HG03095 (cell line): ENCODE measurements around the gene PTMA.

ENCODE experiments used
- ATAC-seq: cut with Tn5 transposase; IDR thresholded peaks from one replicate; pipeline ENCODE4 v1.9.1; 2021; ENCODE audit warnings: moderate library complexity; ENCODE audit not compliant: unreplicated experiment

The PTMA gene

DNA sequence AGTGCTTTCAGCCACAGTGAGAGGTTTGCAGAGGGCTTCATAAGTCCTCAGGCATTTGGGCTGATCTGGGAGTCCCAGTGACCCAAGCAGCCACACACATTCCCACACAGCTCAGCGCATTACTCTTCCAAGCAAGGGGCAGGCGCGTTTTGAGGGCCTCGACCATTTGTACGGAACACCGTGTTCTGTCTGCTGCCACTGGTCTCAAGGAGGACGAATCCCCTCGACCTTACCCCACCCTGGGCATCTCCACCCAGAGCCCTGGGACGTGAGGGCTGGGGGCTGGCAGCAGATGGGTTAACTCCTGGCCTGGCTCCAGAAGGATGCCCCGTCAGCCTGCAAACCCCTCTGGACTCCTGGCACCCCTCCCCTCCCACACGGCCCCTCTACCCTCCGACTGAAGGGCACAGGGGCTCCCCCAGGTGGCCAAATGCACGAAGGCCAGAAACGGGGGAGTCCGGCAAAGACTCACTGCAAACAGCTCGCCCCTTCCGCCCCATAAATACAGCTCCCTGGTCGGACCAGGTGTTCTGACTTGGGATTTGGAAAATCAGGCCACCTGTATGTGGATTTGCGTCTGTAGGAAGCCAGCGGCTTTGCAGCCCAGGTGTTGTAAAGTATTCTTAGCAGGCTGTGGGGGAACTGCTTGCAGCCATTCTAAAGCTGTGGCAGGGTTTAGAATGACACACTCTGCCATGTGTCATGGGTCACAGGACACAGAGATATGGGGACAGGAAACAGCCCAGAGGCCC is 33.6 kb upstream of the PTMA start:
- ATAC-seq, result peak; percentile 28

DNA sequence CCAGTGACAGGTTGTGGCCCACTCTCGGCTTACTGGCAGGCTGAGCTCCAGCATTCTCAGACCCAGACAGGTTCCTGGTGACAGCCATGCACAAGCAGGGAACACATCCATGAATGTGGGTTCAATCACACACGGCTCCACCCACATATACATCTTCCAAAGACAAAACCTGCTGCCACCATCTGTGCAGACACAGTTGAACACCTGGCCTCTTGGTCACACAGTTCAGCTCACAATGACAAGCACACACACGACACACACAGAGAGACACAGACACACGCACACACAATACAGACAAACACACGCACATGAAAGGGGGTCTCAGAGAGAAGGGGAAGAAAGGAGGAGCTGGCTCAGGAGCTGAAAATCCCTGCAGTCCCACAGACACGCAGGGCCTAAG is 32.1 kb upstream of the PTMA start:
- no peak for ATAC-seq

DNA sequence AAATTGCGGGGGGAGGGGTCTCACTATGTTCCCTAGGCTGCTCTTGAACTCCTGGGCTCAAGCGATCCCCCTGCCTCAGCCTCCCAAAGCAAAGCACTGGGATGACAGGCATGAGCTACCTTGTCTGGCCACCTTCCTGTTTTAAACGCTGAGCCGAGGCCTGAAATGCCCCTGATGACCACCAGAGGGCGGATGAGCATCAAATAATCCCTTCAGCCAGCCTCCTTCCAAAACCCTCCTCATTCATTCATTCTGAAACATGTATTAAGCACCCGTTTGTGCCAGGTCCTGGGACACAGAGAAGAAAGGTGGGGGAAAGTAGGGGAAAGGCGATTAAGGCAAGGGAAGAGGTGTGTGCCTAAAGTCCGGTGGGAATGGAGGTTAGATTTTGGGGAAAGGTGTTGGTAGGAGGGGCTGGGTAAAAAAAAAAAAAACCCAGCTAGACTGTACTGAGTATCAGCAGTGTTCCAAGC is 30.7 kb upstream of the PTMA start:
- ATAC-seq, result no peak

DNA sequence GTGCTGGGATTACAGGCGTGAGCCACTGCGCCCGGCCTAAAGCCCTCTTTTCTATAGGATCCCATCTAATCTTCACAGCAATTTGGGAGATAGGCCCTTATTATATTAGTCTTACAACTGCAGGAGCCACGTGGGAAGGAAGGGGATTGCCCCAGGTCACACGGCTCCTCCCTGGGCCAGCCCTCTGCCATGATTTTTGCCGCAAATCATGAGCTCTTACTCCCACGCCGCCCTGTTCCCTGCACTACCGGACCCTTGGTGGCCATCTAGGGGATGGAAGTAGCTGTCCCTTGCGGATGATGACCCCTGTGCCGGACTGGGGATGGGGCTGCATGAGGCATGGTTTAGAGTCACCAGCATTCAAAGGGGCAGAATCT is 28.4 kb upstream of the PTMA start:
- ATAC-seq, result no peak

DNA sequence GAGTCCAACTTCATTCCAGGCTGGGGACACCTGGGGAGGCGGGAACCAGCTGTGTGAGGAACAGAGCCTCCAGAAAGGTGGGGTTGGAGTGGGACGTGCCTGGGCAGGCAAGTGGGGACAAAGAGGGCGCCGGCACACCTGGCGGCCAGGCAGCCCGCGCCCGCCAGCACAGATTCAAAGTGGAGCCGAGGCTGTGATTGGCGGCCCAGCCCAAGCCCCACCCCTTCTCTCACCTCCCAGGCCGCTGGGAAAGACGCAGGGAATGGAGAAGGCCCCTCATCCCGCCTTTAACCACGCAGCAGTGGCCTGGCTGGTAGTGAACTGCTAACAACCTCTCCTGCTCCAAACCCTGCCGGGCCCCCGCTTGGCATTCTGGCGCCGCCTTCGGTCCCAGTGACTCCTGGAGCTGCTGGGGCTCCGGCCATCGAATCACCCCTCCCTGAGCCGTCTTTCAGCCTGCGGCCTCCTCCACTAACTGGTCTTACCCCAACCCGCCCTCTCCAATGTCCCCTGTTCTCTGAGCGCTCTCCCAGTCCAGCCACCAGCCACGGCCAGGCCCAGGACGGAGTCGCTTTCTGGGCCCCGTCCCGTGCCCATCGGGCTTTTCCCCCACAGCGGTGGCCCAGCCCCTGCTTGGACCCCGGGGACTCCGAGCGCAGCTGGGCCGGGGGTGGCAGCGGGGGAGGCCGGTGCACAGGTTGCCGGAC is 27.9 kb upstream of the PTMA start:
- ATAC-seq, result no peak

DNA sequence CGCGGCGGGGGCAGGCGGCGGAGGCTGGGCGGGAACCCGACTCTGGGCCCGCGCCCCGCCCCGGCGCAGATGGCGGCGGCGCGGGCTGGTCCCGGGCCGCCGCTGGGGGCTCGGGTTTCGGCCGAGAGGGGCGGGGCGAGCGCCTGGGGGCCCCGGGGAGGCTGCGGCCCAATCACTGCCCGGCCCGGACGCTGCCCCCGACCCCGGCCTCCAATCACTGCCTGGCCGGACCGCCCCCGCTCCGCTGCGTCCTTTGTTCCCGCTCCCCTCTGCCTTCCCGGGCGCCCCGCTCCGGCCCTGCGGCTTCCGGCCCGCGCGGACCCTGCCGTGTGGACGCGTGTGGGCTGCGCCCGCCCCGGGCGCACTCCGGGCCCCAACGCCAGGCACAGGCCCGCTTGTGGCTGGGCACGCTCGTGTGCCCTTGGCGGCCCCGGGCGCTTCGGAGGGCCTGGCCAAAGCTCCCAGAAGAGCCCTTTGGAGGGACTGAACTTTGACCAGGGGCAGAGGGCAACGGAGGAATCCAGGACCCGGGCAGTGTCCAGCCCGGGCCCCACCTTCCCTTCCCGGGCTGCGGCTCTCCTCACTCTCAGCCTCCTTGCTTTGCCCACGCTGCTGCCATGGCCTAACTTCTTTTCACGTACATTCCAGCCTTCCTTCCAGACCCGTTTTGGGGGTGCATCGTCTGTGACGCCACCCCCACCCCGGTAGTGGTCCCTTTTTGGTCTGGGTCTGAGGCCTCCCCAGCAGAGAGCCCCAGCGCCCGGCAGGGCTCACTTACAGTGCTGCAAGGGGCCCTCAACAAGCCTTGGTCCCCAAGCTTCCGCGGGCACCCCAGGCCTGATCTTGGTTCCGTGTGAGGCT is 27.1 kb upstream of the PTMA start:
- ATAC-seq, result peak; percentile 63

DNA sequence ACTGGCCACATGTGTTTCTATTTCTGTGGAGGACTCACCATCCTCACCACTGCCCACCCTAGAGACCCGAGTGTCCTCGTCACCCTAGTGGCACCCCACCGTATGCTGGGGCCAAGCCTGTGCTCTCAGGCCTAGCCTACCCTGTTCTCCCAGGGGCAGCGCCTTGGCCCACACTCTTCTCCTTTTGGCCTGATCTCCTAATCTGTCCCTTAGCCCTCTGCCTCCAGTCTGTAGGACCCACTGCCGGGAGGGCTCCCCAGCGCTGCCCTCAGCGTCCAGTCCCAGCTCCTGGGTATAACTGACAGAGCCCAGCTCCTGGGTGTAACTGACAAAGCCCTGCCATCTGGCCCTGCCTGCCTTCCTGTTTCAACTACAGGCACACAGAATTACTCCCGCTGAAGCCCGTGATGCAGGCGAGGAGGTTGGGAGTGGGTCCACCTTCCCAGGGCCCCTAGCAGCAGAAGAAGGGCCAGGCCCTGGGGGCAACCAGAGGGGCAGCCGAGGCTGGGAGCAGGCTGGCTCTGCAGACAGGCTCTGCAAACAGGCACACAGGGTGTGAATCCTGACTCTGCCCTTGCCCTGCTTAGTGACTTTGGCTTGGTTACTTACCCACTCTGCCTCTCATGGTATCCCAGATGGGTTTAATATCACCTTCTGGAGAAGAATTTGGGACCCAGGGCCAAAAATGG is 25.6 kb upstream of the PTMA start:
- no peak for ATAC-seq

DNA sequence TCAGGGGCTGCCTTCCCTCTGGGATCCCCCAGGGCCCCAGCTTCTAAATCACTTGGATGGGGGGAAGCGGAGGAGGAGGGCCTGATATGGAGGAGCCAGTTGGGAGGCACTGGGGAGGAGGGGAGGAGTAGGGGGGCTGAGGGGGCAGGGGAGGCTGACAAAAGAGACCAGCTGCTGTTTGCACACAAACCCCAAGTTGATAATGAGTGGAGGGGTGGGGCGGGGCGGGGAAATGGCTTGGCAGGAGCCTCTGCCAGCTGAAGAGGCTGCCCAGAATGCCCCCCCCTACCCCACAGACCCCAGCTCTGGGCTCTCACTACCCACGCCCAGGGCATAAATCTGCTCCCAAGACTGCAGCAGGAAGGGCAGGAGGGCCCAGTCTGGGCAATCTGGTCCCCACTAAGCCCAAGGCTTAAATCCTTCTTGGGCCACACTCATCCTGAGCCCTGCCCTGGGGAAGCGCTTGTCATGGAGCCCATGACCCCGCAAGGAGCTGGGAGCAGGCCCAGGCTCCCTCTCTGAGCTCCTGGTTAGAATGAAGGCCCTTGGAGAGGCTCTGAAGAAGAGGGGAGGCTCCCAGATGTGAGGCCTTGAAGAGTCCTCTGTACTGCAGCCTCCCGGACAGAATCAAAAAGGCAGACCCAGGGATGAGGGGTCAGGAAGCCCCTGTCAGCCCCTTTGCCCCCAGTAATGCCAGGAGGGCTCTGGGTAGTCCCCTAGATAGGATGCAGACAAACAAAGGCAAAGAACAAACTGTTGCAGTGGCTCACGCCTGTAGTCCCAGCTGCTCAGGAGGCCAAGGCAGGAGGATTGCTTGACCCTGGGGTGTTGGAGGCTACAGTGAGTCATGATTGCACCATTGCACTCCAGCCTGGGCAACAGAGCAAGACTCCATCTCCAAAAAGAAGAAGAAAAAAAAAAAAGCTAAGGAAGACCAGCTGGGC is 24.8 kb upstream of the PTMA start:
- no peak for ATAC-seq

DNA sequence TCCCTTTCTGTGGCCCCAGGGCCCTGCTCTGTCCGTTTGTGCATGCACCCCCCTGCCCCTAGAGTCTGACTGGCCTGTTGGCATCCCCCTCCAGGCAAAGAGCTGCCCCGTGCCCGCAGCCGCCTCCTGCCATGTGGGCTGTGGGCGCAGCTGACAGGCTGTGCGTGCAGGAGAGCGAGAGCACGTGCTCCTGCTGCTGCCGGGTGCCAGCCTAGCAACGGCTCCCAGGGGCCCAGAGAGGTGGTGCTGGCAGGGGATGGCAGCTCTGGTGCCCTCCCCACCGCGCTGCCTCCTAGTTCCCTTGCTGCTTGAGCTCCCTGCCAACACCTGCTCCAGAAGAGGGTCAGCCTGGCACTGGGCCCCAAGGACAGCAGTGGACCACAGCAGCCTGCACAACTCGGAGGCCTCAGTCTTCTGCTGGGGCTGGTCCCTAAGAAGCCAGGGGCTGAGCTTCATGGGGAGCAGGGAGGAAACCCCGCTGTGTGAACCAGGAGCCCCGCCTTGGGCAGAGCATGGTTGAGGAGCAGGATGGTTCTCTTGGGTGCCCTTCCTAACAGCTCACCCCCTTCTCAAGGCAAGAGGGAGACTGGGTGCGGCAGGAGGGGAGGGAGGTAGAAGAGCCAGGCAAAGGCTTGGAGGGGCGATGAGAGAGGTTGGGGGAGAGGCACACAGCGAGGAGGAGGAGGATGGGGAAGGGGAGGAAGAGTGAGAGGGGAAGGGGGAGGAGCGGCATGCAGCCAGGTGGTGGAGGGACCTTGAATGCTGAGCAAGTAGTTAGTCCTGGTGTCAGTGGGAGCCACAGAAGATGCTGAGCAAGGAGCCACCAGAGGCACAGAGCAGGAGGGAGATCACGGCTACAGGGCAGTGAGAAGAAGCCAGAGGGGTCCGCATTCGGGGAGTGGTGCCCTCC is 23.8 kb upstream of the PTMA start:
- no peak for ATAC-seq

DNA sequence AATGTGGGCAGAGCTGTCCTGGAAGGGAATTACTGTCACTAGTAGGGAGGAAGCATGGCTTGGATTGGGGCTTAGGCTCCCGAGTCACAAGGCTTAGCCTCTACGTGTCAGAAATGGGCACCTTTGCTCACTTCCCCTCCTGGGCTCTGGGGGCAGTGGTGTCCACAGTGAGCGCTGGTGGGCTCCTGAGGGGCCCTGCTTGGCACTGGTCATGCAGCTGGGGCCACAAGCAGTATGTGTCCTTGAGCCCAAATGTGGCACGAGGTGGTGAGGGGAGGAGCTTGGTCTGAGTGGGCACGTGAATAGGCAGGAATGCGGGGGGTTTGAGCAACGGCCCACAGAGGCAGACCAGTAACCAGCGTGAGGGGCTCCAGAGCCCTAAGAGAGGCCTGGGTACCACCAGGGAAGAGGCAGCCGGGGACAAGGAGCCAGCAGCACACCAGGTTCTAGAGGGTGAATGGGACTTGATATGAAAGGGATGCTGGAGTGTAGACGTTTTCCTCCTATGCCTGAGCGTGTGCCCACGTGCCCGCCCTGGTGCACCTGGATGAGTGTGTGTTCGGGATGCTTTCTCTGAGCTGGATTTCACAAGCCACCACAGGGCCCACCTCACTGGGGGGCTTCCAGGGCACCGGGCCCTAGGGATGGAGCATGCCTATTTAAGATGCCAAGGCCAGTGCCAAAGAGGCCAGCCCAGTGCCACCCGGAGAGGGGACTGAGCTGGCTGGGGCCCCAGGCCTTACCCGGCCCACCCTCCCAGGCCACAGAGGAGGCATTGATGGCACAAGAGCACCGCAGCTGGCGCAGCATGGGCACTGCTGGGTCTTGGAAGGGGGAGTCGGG is 22.8 kb upstream of the PTMA start:
- ATAC-seq, result no peak

DNA sequence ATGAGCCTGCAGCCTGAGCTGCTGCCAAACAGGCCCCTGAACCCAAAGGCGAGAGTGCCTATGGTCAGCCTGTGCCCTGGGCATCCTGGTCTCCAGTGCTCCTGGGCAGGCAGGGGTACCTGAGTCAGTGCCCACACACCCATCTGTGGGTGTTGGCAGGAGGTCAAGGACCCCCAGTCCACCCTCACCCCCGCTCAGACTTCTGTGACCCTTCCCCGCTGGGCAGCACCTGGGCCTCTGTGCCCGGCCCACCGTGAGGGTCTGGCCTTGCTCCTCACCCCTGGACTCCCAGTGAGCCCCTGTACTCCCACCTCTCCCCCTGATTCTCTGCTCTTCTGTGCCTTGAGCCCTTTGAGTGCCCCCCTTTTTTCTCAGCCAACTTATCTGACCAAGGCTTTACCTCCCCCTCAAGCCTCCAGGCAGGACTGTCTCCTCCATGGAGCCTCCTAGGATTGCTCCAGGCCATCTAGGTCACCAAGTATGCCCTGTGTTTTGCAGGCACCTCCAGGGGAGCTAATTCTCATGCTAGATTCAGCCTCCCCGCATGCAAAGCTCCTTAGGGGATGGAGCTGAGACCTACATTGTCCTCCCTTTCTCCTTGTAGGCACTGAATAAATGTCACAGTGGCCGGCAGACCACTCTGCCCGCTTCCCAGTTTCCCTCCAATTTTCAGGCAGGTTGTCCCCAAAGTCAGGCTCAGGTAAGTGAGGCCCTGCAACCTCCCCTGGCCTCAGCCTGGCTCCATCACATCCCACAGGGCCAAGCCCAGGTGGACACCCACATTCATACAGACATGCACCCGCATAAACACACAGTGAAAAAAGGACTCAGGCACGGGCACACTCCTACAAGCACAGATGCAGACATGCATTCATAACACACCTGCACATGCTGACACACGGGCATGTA is 21.9 kb upstream of the PTMA start:
- no peak for ATAC-seq

DNA sequence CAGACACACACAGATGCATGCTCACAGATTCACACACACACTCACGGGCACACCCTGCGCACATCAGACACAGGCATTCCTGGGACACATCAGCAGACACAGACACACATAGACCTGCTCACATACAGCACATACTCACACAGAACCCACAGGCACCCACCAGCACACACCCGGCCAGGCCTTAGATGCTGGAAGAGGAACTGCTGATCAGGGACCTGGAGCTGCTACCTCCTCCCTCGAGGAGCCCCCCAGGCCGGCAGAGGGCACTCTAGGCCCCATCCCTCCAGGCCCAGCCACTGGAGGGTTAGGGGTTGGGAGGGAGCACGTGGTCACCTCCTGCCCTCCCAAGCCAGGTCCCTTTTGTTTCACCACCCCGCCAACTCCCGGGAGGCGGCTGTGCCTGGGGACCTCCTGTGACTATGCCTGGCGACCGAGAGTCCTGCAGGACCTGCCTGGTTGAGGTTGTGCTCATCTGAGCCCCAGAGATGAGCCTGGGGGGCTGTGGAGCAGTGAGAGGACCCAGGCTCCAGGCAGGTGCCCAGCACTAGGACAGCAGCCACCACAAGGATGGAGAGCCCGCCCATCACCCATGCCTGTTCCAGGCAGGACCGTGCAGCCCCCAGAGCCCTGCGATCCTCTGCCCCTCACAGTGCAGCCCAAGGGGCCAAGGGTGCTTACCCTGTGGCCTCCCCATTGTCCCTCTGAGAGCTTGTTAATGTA is 21.0 kb upstream of the PTMA start:
- ATAC-seq, result peak; percentile 56

DNA sequence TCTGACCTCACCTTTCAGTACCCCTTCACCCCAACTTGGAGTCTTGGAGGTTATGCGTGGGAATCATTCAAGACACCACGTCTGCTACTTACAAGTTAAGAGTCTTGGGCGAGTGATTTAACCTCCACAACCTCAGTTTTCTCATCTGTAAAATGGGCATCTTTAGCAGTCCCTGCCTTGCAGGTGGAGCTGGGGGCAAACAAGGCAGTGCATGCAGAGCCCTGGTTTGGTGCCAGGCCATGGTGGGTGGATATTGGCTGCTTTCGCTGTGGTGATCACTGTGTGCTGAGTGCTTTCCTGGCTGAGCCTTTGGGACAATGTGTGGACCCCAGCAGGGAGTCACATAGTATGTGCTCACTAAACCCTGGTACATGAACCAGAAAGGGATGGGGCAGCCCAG is 20.4 kb upstream of the PTMA start:
- ATAC-seq, result no peak

DNA sequence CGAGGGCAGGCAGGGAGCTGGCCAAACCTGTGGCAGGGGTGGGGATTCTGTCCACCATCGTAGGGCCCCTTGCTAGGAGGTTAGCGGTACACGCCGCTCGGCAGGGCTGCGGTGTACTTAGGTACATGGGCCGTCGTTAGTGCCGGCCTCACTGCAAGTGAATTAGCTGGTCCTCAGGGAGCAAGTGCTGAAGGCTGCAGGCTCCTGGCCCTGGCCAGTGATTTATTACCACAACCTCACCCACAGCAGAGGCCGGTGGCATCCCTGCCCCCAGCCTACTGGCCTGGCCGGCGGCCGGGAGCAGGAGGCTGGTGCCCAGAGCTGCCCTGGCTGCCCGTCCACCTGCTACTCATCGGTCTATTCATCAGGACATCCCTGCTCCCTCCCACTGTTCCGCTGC is 19.6 kb upstream of the PTMA start:
- ATAC-seq, result no peak

DNA sequence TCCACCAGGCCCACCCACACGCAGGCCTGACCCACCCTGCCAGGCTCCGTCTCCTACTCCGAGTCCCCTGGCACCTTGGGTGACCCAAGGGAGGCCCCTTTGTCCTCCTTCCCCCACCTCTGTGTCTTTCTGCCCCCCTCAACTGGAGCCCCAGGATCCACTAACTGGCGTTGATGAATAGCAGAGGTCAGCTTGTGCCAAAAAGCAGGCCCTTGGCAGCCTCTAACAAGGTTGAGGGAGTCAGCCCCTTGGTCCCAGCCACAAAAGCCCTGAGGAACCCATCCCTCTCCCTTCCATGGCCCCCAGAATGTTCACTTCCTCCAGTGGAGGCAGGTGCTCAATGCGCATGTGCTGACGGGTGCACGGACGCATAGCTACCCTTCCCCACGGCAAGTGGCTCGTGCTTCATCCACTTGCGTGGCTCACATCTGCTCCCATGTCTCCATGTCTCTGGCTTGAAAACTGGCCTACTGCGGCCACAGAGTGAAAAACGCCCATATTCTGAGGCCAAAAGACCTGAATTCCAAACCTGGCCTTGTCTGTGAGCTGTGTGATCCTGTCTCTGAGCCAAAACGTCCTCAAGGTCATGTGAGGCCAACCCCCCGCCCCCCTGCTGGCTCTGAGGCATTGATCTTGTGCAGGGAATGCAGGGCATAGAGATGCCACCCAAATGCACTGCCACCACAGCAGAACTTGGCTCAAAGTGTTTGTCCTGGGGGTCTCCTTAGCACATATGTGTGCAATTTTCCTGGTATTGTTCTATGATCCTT is 19.0 kb upstream of the PTMA start:
- no peak for ATAC-seq
